Measurements from ENCODE around the gene ELAC1. TPM values are rescaled to one million over a fixed set of nuclear protein-coding genes. Genes with fewer than 3 reads are reported as not detected.

The ELAC1 gene
- polyA plus RNA-seq, 1 donor (not counting 4 experiments of a cell fraction or from before 2014, with no cell fraction given) = 8.3 TPM

DNA sequence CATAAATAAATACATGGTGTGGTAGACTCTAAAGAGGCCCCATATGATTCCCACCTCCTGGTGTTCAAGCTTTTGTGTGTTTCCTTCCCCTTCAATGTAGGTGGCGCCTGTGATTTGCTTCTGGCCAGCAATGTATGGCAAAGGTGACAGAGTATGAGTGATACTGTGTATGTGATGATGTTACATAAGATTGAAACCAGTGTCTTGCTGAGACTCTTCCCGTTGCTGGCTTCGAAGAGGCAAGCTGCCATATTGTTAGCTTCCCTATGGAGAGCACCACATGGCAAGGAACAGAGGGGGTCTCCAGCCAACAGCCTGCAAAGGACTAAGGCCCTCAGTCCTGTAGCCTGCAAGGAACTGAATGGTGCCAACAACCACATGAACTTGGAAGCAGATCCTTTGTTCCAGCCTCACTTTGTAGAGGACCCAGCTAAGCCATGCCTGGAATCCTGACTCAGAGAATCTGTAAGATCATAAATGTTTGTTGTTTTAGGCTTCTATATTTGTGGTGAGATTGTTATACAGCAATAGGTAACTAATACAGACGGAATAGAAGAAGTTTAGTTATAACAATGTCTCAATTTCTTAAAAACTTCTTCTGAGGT is 60.5 kb downstream of the ELAC1 start:
- peaks cover 38% of the 10 kb centered on the region for H3K79me2 ChIP-seq (ENCODE audit: control insufficient read depth, insufficient read depth, low read length)
- dilution Hi-C loops (cut with MboI; ENCODE audit: extremely low pct_ligation_motif_present, low sequenced_read_pairs) = no loop called here
- no peak for DNase-seq (ENCODE audit: low read depth, low spot score)

DNA sequence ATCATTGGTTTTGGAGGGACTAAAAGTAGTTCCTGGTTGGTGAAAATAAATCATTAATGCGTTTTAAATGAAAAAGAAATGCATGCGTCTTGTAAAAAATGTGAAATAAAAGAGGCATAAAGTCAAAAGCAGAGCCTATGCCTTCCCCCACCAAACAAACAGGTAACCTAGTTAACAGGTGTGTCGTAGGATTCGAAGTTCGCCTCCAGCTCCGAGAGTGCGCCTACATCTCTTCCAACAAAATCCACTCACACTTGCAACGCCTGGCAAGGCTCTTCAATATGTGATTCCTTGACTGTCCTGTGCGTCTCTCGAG is 61.5 kb downstream of the ELAC1 start:
- Histone ChIP-seq H3K4me1 (ENCODE audit: control insufficient read depth, extremely low read depth, insufficient read depth, low read length) (peaks cover 7% of the 10 kb centered on the region), H3K9ac (ENCODE audit: control insufficient read depth, extremely low read depth, insufficient read depth, low read length) (peak overlapping the region; percentile 79), H3K4me2 (ENCODE audit: control insufficient read depth, extremely low read depth, insufficient read depth, low read depth, low read length) (peak overlapping the region; percentile 94), H3K9me3 (ENCODE audit: control insufficient read depth, low read depth, low read length) (no peaks in the 10 kb centered on the region), H3K27me3 (ENCODE audit: control insufficient read depth, extremely low read depth, insufficient read depth, low read length) (no peaks in the 10 kb centered on the region), H3K9me1 (ENCODE audit: control insufficient read depth, extremely low read depth, insufficient read depth, low read length) (peaks cover 2% of the 10 kb centered on the region), H3K4me3 (ENCODE audit: control insufficient read depth in 2 of 3, extremely low read depth in 1 of 3, insufficient read depth in 2 of 3, low read depth in 1 of 3, low read length in 3 of 3) (peak overlapping the region; percentile 65 to 95 (median 74)), H3K36me3 (ENCODE audit: control insufficient read depth in 2 of 2, extremely low read depth in 1 of 2, insufficient read depth in 2 of 2, low read length in 2 of 2) (peaks cover 0 to 4% of the 10 kb centered on the region in 2 experiments), H4K20me1 (ENCODE audit: control insufficient read depth, extremely low read depth, insufficient read depth, low read length) (peaks cover 2% of the 10 kb centered on the region), H3K27ac (ENCODE audit: control insufficient read depth, insufficient read depth, low read length) (peak overlapping the region; percentile 77), H3K79me2 (ENCODE audit: control insufficient read depth, insufficient read depth, low read length) (peaks cover 49% of the 10 kb centered on the region), H2AFZ (ENCODE audit: control insufficient read depth, low read length) (peak overlapping the region; percentile 90)
- dilution Hi-C loops (cut with MboI; ENCODE audit: extremely low pct_ligation_motif_present, low sequenced_read_pairs) = no loop called here
- no peak for TF ChIP-seq EZH2 (IDR thresholded peaks at IDR 0.05; ENCODE audit: low read length)
- TF ChIP-seq, protein P1, sequence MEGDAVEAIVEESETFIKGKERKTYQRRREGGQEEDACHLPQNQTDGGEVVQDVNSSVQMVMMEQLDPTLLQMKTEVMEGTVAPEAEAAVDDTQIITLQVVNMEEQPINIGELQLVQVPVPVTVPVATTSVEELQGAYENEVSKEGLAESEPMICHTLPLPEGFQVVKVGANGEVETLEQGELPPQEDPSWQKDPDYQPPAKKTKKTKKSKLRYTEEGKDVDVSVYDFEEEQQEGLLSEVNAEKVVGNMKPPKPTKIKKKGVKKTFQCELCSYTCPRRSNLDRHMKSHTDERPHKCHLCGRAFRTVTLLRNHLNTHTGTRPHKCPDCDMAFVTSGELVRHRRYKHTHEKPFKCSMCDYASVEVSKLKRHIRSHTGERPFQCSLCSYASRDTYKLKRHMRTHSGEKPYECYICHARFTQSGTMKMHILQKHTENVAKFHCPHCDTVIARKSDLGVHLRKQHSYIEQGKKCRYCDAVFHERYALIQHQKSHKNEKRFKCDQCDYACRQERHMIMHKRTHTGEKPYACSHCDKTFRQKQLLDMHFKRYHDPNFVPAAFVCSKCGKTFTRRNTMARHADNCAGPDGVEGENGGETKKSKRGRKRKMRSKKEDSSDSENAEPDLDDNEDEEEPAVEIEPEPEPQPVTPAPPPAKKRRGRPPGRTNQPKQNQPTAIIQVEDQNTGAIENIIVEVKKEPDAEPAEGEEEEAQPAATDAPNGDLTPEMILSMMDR (optimal IDR thresholded peaks at IDR 0.05 in 1 of 3, IDR thresholded peaks at IDR 0.05 in 1 of 3, conservative IDR thresholded peaks at IDR 0.05 in 1 of 3; ENCODE audit: extremely low read depth in 1 of 3, insufficient read depth in 2 of 3, low read length in 3 of 3) = no peak
- peak; percentile 44 for FAIRE-seq
- no peak for DNase-seq (ENCODE audit: low read depth, low spot score)

More for the DNA sequence above, 60.5 kb downstream of the ELAC1 start:
- no peaks in the 10 kb centered on the region for H3K9me3 ChIP-seq (ENCODE audit: control insufficient read depth, low read depth, low read length)
- TF ChIP-seq EZH2 (IDR thresholded peaks at IDR 0.05; ENCODE audit: low read length) = no peak
- TF ChIP-seq, protein P1 (optimal IDR thresholded peaks at IDR 0.05 in 1 of 3, IDR thresholded peaks at IDR 0.05 in 1 of 3, conservative IDR thresholded peaks at IDR 0.05 in 1 of 3; ENCODE audit: extremely low read depth in 1 of 3, insufficient read depth in 2 of 3, low read length in 3 of 3) = peak in 1 of 3 experiments; percentile 33
- no peak overlapping the region for H3K9ac ChIP-seq (ENCODE audit: control insufficient read depth, extremely low read depth, insufficient read depth, low read length)
- no peak for FAIRE-seq
- H3K4me2 ChIP-seq (ENCODE audit: control insufficient read depth, extremely low read depth, insufficient read depth, low read depth, low read length) = no peak overlapping the region
- no peak overlapping the region for H3K4me3 ChIP-seq (ENCODE audit: control insufficient read depth in 2 of 3, extremely low read depth in 1 of 3, insufficient read depth in 2 of 3, low read depth in 1 of 3, low read length in 3 of 3)
- peaks cover 2% of the 10 kb centered on the region for H3K9me1 ChIP-seq (ENCODE audit: control insufficient read depth, extremely low read depth, insufficient read depth, low read length)
- H3K4me1 ChIP-seq (ENCODE audit: control insufficient read depth, extremely low read depth, insufficient read depth, low read length) = peaks cover 7% of the 10 kb centered on the region
- no peak overlapping the region for H2AFZ ChIP-seq (ENCODE audit: control insufficient read depth, low read length)
- no peaks in the 10 kb centered on the region for H3K27me3 ChIP-seq (ENCODE audit: control insufficient read depth, extremely low read depth, insufficient read depth, low read length)
- no peaks in the 10 kb centered on the region for H3K36me3 ChIP-seq (ENCODE audit: control insufficient read depth in 2 of 2, extremely low read depth in 1 of 2, insufficient read depth in 2 of 2, low read length in 2 of 2)
- peaks cover 2% of the 10 kb centered on the region for H4K20me1 ChIP-seq (ENCODE audit: control insufficient read depth, extremely low read depth, insufficient read depth, low read length)
- H3K27ac ChIP-seq (ENCODE audit: control insufficient read depth, insufficient read depth, low read length) = peak overlapping the region; percentile 15
